Cardiac muscle cell (in vitro differentiated cells and primary cell): ENCODE measurements around the gene SWI5. TPM values are rescaled to one million over a fixed set of nuclear protein-coding genes. Genes with fewer than 3 reads are reported as not detected.

Experiments used
- DNase-seq, 2 donors: peaks; one replicate each; pipeline versions ENCODE4 v3.0.0 to v3.0.0-alpha.2; 2010 to 2017; ENCODE audit warnings: low read depth in 1 of 2, low spot score in 1 of 2
- H3K27ac ChIP-seq: fragments of 200-600 bp; sonication (generic); 2 replicates; pipeline ENCODE4 v1.5.1; 2016
- H3K27me3 ChIP-seq: fragments of 200-600 bp; sonication (generic); 2 replicates; pipeline ENCODE4 v1.6.0; 2016; ENCODE audit warnings: control low read depth
- H3K36me3 ChIP-seq: fragments of 200-600 bp; sonication (generic); 2 replicates; pipeline ENCODE4 v1.5.1; 2016; ENCODE audit warnings: control low read depth
- H3K4me1 ChIP-seq: fragments of 200-600 bp; sonication (generic); 2 replicates; pipeline ENCODE4 v1.8.1; 2017; ENCODE audit warnings: low read depth, mild to moderate bottlenecking, mixed run types
- H3K4me3 ChIP-seq: fragments of 200-600 bp; sonication (generic); 2 replicates; pipeline ENCODE4 v1.5.1; 2016; ENCODE audit warnings: mild to moderate bottlenecking
- H3K9me3 ChIP-seq: fragments of 200-600 bp; sonication (generic); 2 replicates; pipeline ENCODE4 v1.5.1; 2017; ENCODE audit warnings: low read depth, mild to moderate bottlenecking, control low read depth
- polyA plus RNA-seq: library from polyadenylated mRNA; unstranded; fragments of >200 nt; fragmentation: Nextera tagmentation; extraction: Ambion mirVana; gene quantifications from 2 replicates; pipeline ENCODE4 v1.2.1, GENCODE V29; 2016
- total RNA-seq: library from RNA; depleted of rRNA; stranded (reverse); fragments of >200 nt; gene quantifications from 2 replicates; pipeline ENCODE4 v1.2.3, GENCODE V29; 2016
- TF ChIP-seq, protein P1 (sequence below): IDR thresholded peaks from 2 replicates; pipeline ENCODE4 v1.5.1; 2012; ENCODE audit warnings: low read depth, mild to moderate bottlenecking, low read length

The SWI5 gene
- total and polyA plus RNA-seq, 2 experiments from 2014 or later: 37.7 to 82.6 TPM

DNA sequence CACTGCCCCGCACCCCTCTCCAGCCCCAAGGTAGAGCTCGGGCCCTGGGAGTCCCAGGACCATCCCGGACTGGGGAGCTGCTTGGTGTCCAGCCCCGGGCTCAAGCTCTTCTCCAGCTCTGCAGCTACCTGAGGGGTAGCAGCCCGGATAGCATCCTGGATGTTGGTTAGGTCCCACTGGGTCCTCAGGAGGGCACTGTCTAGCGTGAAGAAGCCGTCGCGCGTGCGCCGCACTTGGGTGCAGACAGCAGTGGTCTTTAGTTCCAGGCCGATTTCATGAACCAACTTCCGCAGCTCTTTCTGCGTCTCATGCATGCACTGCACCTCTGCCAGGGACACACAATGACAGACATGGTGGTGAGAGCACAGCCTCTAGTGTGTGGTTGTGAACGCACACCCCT is 33.5 kb downstream of the SWI5 start:
- no peak for DNase-seq
- Histone ChIP-seq H3K27ac (peak overlapping the region; percentile 73), H3K4me1 (no peaks in the 10 kb centered on the region), H3K36me3 (peaks cover 13% of the 10 kb centered on the region), H3K9me3 (no peaks in the 10 kb centered on the region), H3K27me3 (no peaks in the 10 kb centered on the region), H3K4me3 (no peak overlapping the region)
- TF ChIP-seq, protein P1, sequence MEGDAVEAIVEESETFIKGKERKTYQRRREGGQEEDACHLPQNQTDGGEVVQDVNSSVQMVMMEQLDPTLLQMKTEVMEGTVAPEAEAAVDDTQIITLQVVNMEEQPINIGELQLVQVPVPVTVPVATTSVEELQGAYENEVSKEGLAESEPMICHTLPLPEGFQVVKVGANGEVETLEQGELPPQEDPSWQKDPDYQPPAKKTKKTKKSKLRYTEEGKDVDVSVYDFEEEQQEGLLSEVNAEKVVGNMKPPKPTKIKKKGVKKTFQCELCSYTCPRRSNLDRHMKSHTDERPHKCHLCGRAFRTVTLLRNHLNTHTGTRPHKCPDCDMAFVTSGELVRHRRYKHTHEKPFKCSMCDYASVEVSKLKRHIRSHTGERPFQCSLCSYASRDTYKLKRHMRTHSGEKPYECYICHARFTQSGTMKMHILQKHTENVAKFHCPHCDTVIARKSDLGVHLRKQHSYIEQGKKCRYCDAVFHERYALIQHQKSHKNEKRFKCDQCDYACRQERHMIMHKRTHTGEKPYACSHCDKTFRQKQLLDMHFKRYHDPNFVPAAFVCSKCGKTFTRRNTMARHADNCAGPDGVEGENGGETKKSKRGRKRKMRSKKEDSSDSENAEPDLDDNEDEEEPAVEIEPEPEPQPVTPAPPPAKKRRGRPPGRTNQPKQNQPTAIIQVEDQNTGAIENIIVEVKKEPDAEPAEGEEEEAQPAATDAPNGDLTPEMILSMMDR: no peak

DNA sequence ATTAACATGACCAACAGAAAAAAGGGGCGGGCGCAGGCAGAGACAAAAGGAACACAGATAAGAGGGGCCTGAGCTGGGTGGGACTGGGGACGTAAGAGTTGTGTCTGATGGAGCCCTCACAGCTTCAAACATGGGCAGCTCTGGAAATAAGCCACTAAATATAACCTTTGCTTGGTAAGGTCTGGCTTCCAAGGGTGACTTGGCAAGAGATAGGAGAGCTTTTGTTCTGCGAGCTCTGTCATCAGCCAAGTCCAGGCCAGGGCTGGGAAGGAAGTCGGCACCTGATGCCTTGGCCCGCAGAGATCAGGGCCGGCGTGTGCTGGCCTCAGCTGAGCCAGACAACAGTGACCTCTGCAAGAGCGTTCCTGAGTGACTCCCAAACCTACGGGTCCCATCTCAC is 34.4 kb downstream of the SWI5 start:
- H3K36me3 ChIP-seq: peaks cover 20% of the 10 kb centered on the region

DNA sequence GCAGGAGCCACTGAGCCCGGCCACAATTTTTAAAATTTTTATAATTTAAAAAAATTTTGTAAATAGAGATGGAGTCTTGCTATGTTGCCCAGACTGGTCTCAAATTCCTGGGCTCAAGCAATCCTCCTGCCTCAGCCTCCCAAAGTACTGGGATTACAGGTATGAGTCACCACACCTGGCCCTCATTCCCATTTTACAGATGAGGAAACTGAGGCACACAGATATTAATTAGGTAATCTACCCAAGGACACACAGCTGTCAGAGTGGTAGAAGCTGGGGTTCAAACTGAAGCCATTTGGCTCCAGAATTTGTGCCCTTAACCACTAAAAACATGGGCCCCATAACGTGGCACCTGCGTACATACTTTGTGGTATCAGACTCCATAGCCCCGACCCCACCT is 38.6 kb downstream of the SWI5 start:
- H3K4me3 ChIP-seq: no peak overlapping the region
- TF ChIP-seq, protein P1: no peak
- no peaks in the 10 kb centered on the region for H3K9me3 ChIP-seq
- no peak overlapping the region for H3K27ac ChIP-seq
- H3K4me1 ChIP-seq: no peaks in the 10 kb centered on the region
- H3K27me3 ChIP-seq: no peaks in the 10 kb centered on the region
- no peak for DNase-seq
- peaks cover 27% of the 10 kb centered on the region for H3K36me3 ChIP-seq

More for the DNA sequence above, 34.4 kb downstream of the SWI5 start:
- Histone ChIP-seq H3K4me1 (no peaks in the 10 kb centered on the region), H3K27ac (peak overlapping the region; percentile 73), H3K4me3 (no peak overlapping the region), H3K9me3 (no peaks in the 10 kb centered on the region), H3K27me3 (no peaks in the 10 kb centered on the region)
- no peak for DNase-seq
- TF ChIP-seq, protein P1: no peak

DNA sequence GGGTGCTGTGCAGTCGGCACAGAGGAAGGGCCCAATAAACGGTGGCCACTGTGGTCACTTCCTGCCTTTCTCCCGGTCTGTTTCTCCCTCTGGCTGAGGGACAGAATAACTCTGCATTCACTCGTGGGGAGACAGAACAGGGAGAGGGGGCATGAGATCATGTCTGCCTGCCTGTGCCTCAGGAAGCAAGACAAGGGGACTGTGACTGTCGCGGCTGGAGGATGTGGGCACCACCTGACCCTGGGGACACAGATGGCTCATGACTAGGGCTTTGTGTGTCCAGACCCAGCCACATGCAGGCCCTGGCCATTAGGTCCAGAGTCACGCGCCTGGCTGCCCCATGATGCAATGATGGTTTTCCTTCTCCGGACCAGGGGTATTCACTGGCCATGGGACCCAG is 40.3 kb downstream of the SWI5 start:
- Histone ChIP-seq H3K27ac (no peak overlapping the region), H3K4me1 (peaks cover 3% of the 10 kb centered on the region), H3K4me3 (no peak overlapping the region), H3K9me3 (no peaks in the 10 kb centered on the region), H3K27me3 (no peaks in the 10 kb centered on the region), H3K36me3 (peaks cover 17% of the 10 kb centered on the region)
- DNase-seq: no peak
- TF ChIP-seq, protein P1: no peak

- TF ChIP-seq, protein P1: no peak
- Histone ChIP-seq H3K36me3 (peaks cover 17% of the 10 kb centered on the region), H3K27ac (no peak overlapping the region), H3K4me1 (peaks cover 4% of the 10 kb centered on the region), H3K4me3 (no peak overlapping the region), H3K27me3 (no peaks in the 10 kb centered on the region), H3K9me3 (no peaks in the 10 kb centered on the region)
- no peak for DNase-seq
Measured at GRCh38 chr9:128317629-128318028, 41.6 kb downstream of the SWI5 start.

DNA sequence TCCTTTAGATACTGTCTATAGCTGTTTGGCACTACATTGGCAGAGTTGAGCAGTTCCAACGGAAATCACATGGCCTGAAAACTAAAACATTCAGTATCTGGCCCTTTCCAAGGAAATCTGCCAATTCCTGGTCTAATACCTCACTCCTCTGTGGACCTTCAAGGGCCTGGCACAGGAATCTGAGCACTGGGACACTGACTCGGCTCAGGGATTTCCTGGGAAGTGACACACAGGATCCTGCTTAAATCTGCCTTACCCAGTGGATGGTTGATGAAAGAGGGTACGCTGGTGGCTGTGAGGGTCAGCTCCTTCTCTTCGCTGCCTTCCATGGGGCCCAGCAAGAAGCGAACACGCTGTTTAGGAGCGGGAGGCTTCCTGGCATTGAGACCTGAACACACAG is 45.3 kb downstream of the SWI5 start:
- TF ChIP-seq, protein P1: no peak
- peak overlapping the region; percentile 60 for H3K4me3 ChIP-seq
- no peak for DNase-seq
- H3K9me3 ChIP-seq: no peaks in the 10 kb centered on the region
- H3K27ac ChIP-seq: no peak overlapping the region
- H3K36me3 ChIP-seq: peaks cover 11% of the 10 kb centered on the region
- peaks cover 13% of the 10 kb centered on the region for H3K4me1 ChIP-seq
- no peaks in the 10 kb centered on the region for H3K27me3 ChIP-seq
